PC-9 (cell line): ENCODE data around the gene SBNO2. TPM values are rescaled to one million over a fixed set of nuclear protein-coding genes. Genes with fewer than 3 reads are reported as not detected.

Experiments
- BruUV-seq: library from RNA; stranded (reverse); fragments of 400-500 nt; replicated peaks from 2 replicates; lab custom pipeline; 2021; lab: Mats Ljungman, UMichigan
- CTCF ChIA-PET: fragments of 300-600 bp; sonication (Branson Sonifier 250); formaldehyde crosslinking; loops from one replicate; lab custom pipeline; 2022; ENCODE audit warnings: antibody characterized with exemption; lab: Charles Lee
- POLR2A ChIA-PET: fragments of 300-600 bp; sonication (Branson Sonifier 250); formaldehyde crosslinking; loops from one replicate; lab custom pipeline; 2022; ENCODE audit warnings: antibody characterized with exemption; ENCODE audit not compliant: unreplicated experiment; lab: Charles Lee
- DNase-seq, 2 experiments: peaks; one replicate each; pipeline versions ENCODE4 v3.0.0 to v3.0.0-alpha.2; 2015 to 2022; ENCODE audit warnings: mixed read lengths in 1 of 2
- H2AFZ ChIP-seq: fragments of 200-600 bp; sonication (generic); 2 replicates; pipeline ENCODE4 v1.8.1; 2017; ENCODE audit warnings: antibody characterized with exemption
- H3F3A ChIP-seq: fragments of 200-600 bp; sonication (generic); 2 replicates; pipeline ENCODE4 v1.8.1; 2017; ENCODE audit warnings: antibody characterized with exemption, mild to moderate bottlenecking, low read depth; ENCODE audit not compliant: insufficient read depth
- H3K27ac ChIP-seq: fragments of 200-600 bp; sonication (generic); 2 replicates; pipeline ENCODE4 v1.6.1; 2016; ENCODE audit warnings: mixed run types
- H3K27me3 ChIP-seq: fragments of 200-600 bp; sonication (generic); 2 replicates; pipeline ENCODE4 v1.6.1; 2016; ENCODE audit warnings: low read depth, mixed run types; ENCODE audit not compliant: insufficient read depth
- H3K36me3 ChIP-seq: fragments of 200-600 bp; sonication (generic); 2 replicates; pipeline ENCODE4 v1.6.1; 2016; ENCODE audit warnings: low read depth, mixed run types
- H3K4me1 ChIP-seq: fragments of 200-600 bp; sonication (generic); replicated peaks from 2 replicates; pipeline ENCODE4 v1.6.1; 2016; ENCODE audit warnings: mixed run types; ENCODE audit not compliant: insufficient read depth
- H3K4me2 ChIP-seq: fragments of 200-600 bp; sonication (generic); 2 replicates; pipeline ENCODE4 v1.6.1; 2017; ENCODE audit warnings: mixed run types
- H3K4me3 ChIP-seq: fragments of 200-600 bp; sonication (generic); 2 replicates; pipeline ENCODE4 v1.6.1; 2016; ENCODE audit warnings: mixed run types
- H3K79me2 ChIP-seq: fragments of 200-600 bp; sonication (generic); 2 replicates; pipeline ENCODE4 v1.6.1; 2017; ENCODE audit warnings: low read depth, mixed run types
- H3K9me2 ChIP-seq: fragments of 200-600 bp; sonication (generic); 2 replicates; pipeline ENCODE4 v1.8.1; 2017; ENCODE audit warnings: mild to moderate bottlenecking; ENCODE audit not compliant: insufficient read depth
- H3K9me3 ChIP-seq: fragments of 200-600 bp; sonication (generic); 2 replicates; pipeline ENCODE4 v1.8.1; 2016; ENCODE audit warnings: low read depth; ENCODE audit not compliant: insufficient read depth
- H4K20me1 ChIP-seq: fragments of 200-600 bp; sonication (generic); 2 replicates; pipeline ENCODE4 v1.8.1; 2017; ENCODE audit not compliant: insufficient read depth
- EZH2 ChIP-seq: fragments of 200-600 bp; sonication (generic); IDR thresholded peaks from 2 replicates; pipeline ENCODE4 v1.8.0; 2017; ENCODE audit warnings: antibody characterized with exemption, low read depth
- intact Hi-C: fragments of 100-400 bp; cut with micrococcal nuclease; formaldehyde crosslinking; loops from one replicate; pipeline ENCODE4 v1.10.0; 2022; ENCODE audit not compliant: unreplicated experiment
- total RNA-seq: library from RNA; stranded (reverse); gene quantifications from 2 replicates; pipeline ENCODE4 v1.2.3, GENCODE V29; 2021
- TF ChIP-seq, protein P1 (sequence below): fragments of 200-600 bp; sonication (generic); conservative IDR thresholded peaks from 2 replicates; pipeline ENCODE4 v1.6.1; 2017; ENCODE audit warnings: mixed run types, antibody characterized with exemption, mild to moderate bottlenecking, moderate library complexity

SBNO2 gene
- total RNA-seq, 1 experiment from 2014 or later, result 82.4 TPM

DNA sequence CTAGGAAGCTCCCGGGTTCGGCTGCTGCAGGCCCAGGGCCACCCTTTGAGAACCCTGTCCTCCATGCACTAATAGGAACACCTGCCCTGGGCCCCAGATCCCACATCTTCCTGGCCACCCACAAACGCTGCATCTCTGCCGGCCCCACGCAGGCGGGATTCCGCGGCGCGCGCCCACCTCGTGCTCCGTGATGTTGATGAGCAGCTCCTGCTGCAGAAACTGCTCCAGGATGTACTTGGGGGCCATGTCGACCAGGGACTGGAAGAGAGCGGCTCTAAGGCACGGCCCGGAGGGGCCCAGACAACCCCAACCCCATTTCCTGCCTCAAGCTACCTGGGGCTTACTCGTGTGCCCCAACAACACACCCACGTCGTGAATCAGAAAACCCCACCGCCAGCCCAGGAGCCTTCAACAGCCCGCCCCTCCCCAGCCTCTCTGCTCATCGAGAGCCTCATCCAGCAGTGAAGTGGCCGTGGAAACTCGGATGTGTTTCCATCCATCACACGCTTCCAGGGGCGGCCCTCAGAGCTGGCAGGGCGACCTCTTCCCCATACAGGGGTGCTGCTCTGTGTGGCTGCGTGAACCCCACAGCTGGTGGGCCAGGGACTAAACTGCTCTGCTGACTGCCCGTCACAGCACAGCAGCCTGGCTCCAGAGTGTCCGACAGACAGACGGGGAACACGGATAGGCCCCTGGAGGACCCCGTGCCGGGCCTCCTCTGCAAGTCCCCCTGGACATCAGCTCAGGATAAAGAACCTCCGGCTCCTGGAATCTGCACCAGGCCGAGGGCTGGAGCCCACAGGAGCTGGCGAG lies 83.1 kb downstream of the SBNO2 start:
- H3K79me2 ChIP-seq, result peaks cover 32% of the 10 kb centered on the region
- H3K9me2 ChIP-seq, result no peaks in the 10 kb centered on the region
- no peaks in the 10 kb centered on the region for H3K27me3 ChIP-seq
- no peaks in the 10 kb centered on the region; the same call in 1 of the 2 replicates for H3F3A ChIP-seq
- peaks cover 5% of the 10 kb centered on the region; the same call in 1 of the 2 replicates for H3K4me1 ChIP-seq
- peaks cover 20% of the 10 kb centered on the region for H4K20me1 ChIP-seq
- intact Hi-C loops, result no loop called here
- no peaks in the 10 kb centered on the region for H3K9me3 ChIP-seq
- H3K4me2 ChIP-seq, result no peak overlapping the region
- no peak overlapping the region for H3K27ac ChIP-seq
- DNase-seq, result no peak
- ChIA-PET CTCF (no interaction called here), POLR2A (no interaction called here)
- TF ChIP-seq, protein P1, sequence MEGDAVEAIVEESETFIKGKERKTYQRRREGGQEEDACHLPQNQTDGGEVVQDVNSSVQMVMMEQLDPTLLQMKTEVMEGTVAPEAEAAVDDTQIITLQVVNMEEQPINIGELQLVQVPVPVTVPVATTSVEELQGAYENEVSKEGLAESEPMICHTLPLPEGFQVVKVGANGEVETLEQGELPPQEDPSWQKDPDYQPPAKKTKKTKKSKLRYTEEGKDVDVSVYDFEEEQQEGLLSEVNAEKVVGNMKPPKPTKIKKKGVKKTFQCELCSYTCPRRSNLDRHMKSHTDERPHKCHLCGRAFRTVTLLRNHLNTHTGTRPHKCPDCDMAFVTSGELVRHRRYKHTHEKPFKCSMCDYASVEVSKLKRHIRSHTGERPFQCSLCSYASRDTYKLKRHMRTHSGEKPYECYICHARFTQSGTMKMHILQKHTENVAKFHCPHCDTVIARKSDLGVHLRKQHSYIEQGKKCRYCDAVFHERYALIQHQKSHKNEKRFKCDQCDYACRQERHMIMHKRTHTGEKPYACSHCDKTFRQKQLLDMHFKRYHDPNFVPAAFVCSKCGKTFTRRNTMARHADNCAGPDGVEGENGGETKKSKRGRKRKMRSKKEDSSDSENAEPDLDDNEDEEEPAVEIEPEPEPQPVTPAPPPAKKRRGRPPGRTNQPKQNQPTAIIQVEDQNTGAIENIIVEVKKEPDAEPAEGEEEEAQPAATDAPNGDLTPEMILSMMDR, result no peak
- TF ChIP-seq EZH2, result no peak
- peaks cover 3% of the 10 kb centered on the region; the same call in 1 of the 2 replicates for H3K36me3 ChIP-seq
- H3K4me3 ChIP-seq, result no peak overlapping the region
- no TSS peak for BruUV-seq
- H2AFZ ChIP-seq, result no peak overlapping the region

DNA sequence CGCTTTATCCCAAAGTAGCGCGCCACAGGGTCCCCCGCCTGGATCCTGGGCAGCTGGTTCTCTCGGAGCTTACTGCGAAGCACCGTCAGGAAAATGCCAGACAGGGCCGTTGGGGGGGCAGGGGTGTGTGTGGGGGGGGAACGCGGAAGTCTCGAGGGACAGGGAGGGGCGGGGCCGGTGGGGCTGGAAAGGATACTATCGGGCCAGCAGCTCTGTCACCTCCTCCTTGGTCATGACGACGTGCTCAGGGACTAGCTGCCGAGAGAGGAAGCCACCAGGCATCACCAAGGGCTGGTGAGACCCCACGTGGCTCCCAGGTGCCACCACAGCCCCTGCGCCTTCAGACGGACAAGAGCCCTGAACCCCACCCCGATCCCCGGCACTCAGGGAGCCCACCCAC lies 84.2 kb downstream of the SBNO2 start:
- H3K79me2 ChIP-seq, result peaks cover 30% of the 10 kb centered on the region

DNA sequence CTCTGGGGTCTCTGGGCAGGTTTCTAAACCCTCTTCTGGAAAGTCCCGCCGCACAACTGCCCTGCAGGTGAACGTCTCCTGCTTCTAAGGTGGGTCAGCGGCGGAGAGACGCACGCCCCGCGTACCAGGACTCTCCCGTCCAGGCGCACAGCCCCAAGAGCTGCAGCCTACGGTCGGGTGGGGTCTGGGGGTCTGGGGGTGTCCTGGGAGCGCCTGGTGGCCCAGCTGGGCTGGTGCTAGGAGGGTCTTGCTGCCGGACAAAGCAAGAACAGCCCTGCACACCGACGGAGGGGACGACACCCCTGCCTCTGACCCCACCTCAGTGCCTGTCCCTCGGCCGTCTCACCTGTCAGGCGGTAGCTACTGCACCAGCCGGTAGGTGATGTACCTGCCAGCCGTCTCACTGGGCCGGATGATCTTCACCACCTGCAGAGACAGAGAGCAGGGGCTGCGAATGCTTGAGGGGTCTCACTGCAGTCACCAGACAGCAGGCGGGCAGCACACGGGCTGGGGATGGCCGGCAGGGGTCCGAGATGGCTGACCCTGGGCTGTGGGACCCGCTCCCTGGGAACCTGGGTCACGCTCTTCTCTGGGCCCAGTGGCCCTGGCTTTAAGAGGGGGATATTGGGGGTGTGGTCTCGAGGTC lies 84.8 kb downstream of the SBNO2 start:
- Histone ChIP-seq H3K36me3 (peaks cover 3% of the 10 kb centered on the region; the same call in 1 of the 2 replicates), H3K9me3 (no peaks in the 10 kb centered on the region), H4K20me1 (peaks cover 15% of the 10 kb centered on the region), H3K9me2 (no peaks in the 10 kb centered on the region), H3K79me2 (peaks cover 23% of the 10 kb centered on the region), H2AFZ (no peak overlapping the region), H3F3A (no peaks in the 10 kb centered on the region; the same call in 1 of the 2 replicates), H3K4me3 (no peak overlapping the region), H3K27me3 (no peaks in the 10 kb centered on the region), H3K4me1 (peaks cover 5% of the 10 kb centered on the region; the same call in 1 of the 2 replicates), H3K4me2 (no peak overlapping the region), H3K27ac (no peak overlapping the region)
- intact Hi-C loops, result no loop called here
- no peak for DNase-seq
- ChIA-PET CTCF (no interaction called here), POLR2A (no interaction called here)
- BruUV-seq, result no TSS peak
- TF ChIP-seq, protein P1, result no peak
- no peak for TF ChIP-seq EZH2

More for the DNA sequence above, 84.2 kb downstream of the SBNO2 start:
- Histone ChIP-seq H3K27ac (no peak overlapping the region), H3K36me3 (peaks cover 3% of the 10 kb centered on the region; the same call in 1 of the 2 replicates), H3K27me3 (no peaks in the 10 kb centered on the region), H4K20me1 (peaks cover 20% of the 10 kb centered on the region), H3F3A (no peaks in the 10 kb centered on the region; the same call in 1 of the 2 replicates), H2AFZ (no peak overlapping the region), H3K4me3 (no peak overlapping the region), H3K4me2 (no peak overlapping the region), H3K4me1 (peaks cover 5% of the 10 kb centered on the region; the same call in 1 of the 2 replicates), H3K9me2 (no peaks in the 10 kb centered on the region), H3K9me3 (no peaks in the 10 kb centered on the region)
- POLR2A ChIA-PET, result no interaction called here
- TF ChIP-seq, protein P1, result no peak
- TF ChIP-seq EZH2, result no peak
- CTCF ChIA-PET, result no interaction called here
- intact Hi-C loops, result no loop called here
- no TSS peak for BruUV-seq
- DNase-seq, result no peak
